LNCaP clone FGC (cell line): ENCODE results near the gene ERBB2.
"Not testable (repeated sequence)": the region's sequence is repeated elsewhere in the genome, so short reads cannot be mapped to it uniquely, and the experiment has no call there.

Source experiments
- DNase-seq: peaks from one replicate; pipeline ENCODE4 v3.0.0-alpha.2; 2011; ENCODE audit warnings: low read depth
- H3K4me3 ChIP-seq: 2 replicates; pipeline ENCODE4 v1.5.1; 2011; ENCODE audit warnings: mild to moderate bottlenecking, low read depth, low read length, control low read depth
- CTCF ChIP-seq: IDR thresholded peaks from 2 replicates; pipeline ENCODE4 v1.5.1; 2012; ENCODE audit warnings: mild to moderate bottlenecking; ENCODE audit not compliant: control insufficient read depth, insufficient read depth; ENCODE audit errors: extremely low read depth

Gene ERBB2

GRCh38 chr17:39694593-39694992 is 5.3 kb upstream of the ERBB2 start:
- DNase-seq: no peak
- no peak for TF ChIP-seq CTCF
- no peak overlapping the region for H3K4me3 ChIP-seq

GRCh38 chr17:39695089-39695474 is 4.8 kb upstream of the ERBB2 start:
- H3K4me3 ChIP-seq: no peak overlapping the region
- DNase-seq: no peak
- TF ChIP-seq CTCF: no peak

- DNase-seq: no peak
- TF ChIP-seq CTCF: no peak
- H3K4me3 ChIP-seq: no peak overlapping the region
Measured at GRCh38 chr17:39696731-39697130, 3.1 kb upstream of the ERBB2 start.

GRCh38 chr17:39697961-39698360 is 1.9 kb upstream of the ERBB2 start:
- DNase-seq: no peak
- TF ChIP-seq CTCF: no peak
- no peak overlapping the region for H3K4me3 ChIP-seq

- not testable (repeated sequence) for DNase-seq
- peak overlapping the region; percentile 90 for H3K4me3 ChIP-seq
Measured at GRCh38 chr17:39699157-39699817, 577 bp upstream of the ERBB2 start.

- H3K4me3 ChIP-seq: peak overlapping the region; percentile 90
- TF ChIP-seq CTCF: no peak
- no peak for DNase-seq
Measured at GRCh38 chr17:39700148-39700987, 504 bp downstream of the ERBB2 start.

- DNase-seq: no peak
- H3K4me3 ChIP-seq: peak overlapping the region; percentile 90
- no peak for TF ChIP-seq CTCF
Measured at GRCh38 chr17:39701012-39701783, 1.3 kb downstream of the ERBB2 start.
